HepG2 (cell line): ENCODE results near the gene HNRNPC. TPM values are rescaled to one million over a fixed set of nuclear protein-coding genes. Genes with fewer than 3 reads are reported as not detected.

ENCODE experiments used
- DMAP1 ChIP-seq: IDR thresholded peaks from 2 replicates; pipeline ENCODE4 v1.6.1; 2016
- FOSL2 ChIP-seq: sonication (generic); formaldehyde crosslinking; IDR thresholded peaks from 2 replicates; pipeline ENCODE4 v1.4.0; 2020; ENCODE audit warnings: missing genetic modification reagents
- FOXC1 ChIP-seq: sonication (generic); formaldehyde crosslinking; IDR thresholded peaks from 2 replicates; pipeline ENCODE4 v1.8.0; 2022; ENCODE audit warnings: mild to moderate bottlenecking, missing genetic modification reagents, borderline replicate concordance
- HCFC1 ChIP-seq: fragments of 150-350 bp; IDR thresholded peaks from 2 replicates; pipeline ENCODE4 v1.6.1; 2014; ENCODE audit warnings: low read depth, low read length
- HINFP ChIP-seq: sonication (generic); formaldehyde crosslinking; IDR thresholded peaks from 2 replicates; pipeline ENCODE4 v1.4.0; 2020; ENCODE audit warnings: low read depth, mild to moderate bottlenecking, missing genetic modification reagents
- KDM2A ChIP-seq: sonication (generic); formaldehyde crosslinking; IDR thresholded peaks from 2 replicates; pipeline ENCODE4 v1.4.0; 2020; ENCODE audit warnings: low read depth, missing genetic modification reagents, borderline replicate concordance
- KIAA2018 ChIP-seq: sonication (generic); formaldehyde crosslinking; IDR thresholded peaks from 2 replicates; pipeline ENCODE4 v1.5.0; 2020; ENCODE audit warnings: mild to moderate bottlenecking, missing genetic modification reagents, borderline replicate concordance
- LCORL ChIP-seq, 2 experiments: fragments of 450-650 bp in 1 of 2; sonication (generic) in 1 of 2; formaldehyde crosslinking in 1 of 2; IDR thresholded peaks; 2 replicates each; pipeline versions ENCODE4 v1.5.0 to v1.6.1; 2017 to 2020; ENCODE audit warnings: antibody characterized with exemption in 1 of 2, missing genetic modification reagents in 1 of 2
- LRRFIP1 ChIP-seq: sonication (generic); formaldehyde crosslinking; conservative IDR thresholded peaks from 2 replicates; pipeline ENCODE4 v1.4.0; 2020; ENCODE audit warnings: missing genetic modification reagents
- RXRA ChIP-seq: sonication (generic); formaldehyde crosslinking; IDR thresholded peaks from 2 replicates; pipeline ENCODE4 v1.5.1; 2020; ENCODE audit warnings: missing genetic modification reagents
- ZFX ChIP-seq: sonication (generic); formaldehyde crosslinking; IDR thresholded peaks from 2 replicates; pipeline ENCODE4 v1.4.0; 2020; ENCODE audit warnings: mild to moderate bottlenecking, low read depth, missing genetic modification reagents, moderate library complexity
- ZFY ChIP-seq: sonication (generic); formaldehyde crosslinking; IDR thresholded peaks from 2 replicates; pipeline ENCODE4 v1.4.0; 2020; ENCODE audit warnings: missing genetic modification reagents
- ZNF326 ChIP-seq: sonication (generic); formaldehyde crosslinking; IDR thresholded peaks from 2 replicates; pipeline ENCODE4 v1.4.0; 2020; ENCODE audit warnings: missing genetic modification reagents, borderline replicate concordance
- ZNF431 ChIP-seq: sonication (generic); formaldehyde crosslinking; IDR thresholded peaks from 2 replicates; pipeline ENCODE4 v1.9.0; 2022; ENCODE audit warnings: missing genetic modification reagents, low read depth, mild to moderate bottlenecking, borderline replicate concordance
- ZSCAN21 ChIP-seq: sonication (generic); formaldehyde crosslinking; IDR thresholded peaks from 2 replicates; pipeline ENCODE4 v1.8.0; 2022; ENCODE audit warnings: mild to moderate bottlenecking, missing genetic modification reagents, moderate library complexity, borderline replicate concordance
- polyA plus RNA-seq, 8 experiments: library from polyadenylated mRNA; depleted of rRNA in 3 of 8; stranded (reverse) in 7 of 8; unstranded in 1 of 8; fragments of >200 nt; fragmentation: Illumina TruSeq in 4 of 8; extraction: Trizol in 4 of 8; gene quantifications; 2 replicates each; pipeline versions ENCODE4 v1.2.1 to v1.2.3, GENCODE V29; 2011 to 2016; ENCODE audit warnings: low read depth in 4 of 8, missing spikeins in 1 of 8, mixed read lengths in 1 of 8; ENCODE audit not compliant: insufficient read depth in 1 of 8
- total RNA-seq, 5 experiments: library from RNA; depleted of rRNA; stranded (reverse); fragments of >200 nt; fragmentation: Illumina TruSeq; extraction: Trizol; gene quantifications; 2 replicates each; pipeline ENCODE4 v1.2.3, GENCODE V29; 2016; ENCODE audit warnings: low read depth in 1 of 5

The HNRNPC gene
- total and polyA plus RNA-seq, 2 of the 13 experiments (the other 11 are each of a cell fraction or from before 2014, with no cell fraction given): 628 to 1,099 TPM

GRCh38 chr14:21308479-21309237 lies 39.4 kb upstream of the HNRNPC start (continued):
- TF ChIP-seq HCFC1: peak; percentile 38; the same call in 1 of the 2 replicates
- TF ChIP-seq KDM2A (CRISPR knock-in tag): peak; percentile 36; the same call in 1 of the 2 replicates
- peak; percentile 19; the same call in 1 of the 2 replicates for TF ChIP-seq ZFX (CRISPR knock-in tag)
- peak; percentile 43; the same call in 1 of the 2 replicates for TF ChIP-seq ZFY (CRISPR knock-in tag)
- 0 out of 2 replicates have a peak, but pooled peaks have one; percentile 16 for TF ChIP-seq ZNF431
- no peak for TF ChIP-seq LCORL (IDR thresholded peaks at IDR 0.05)
- peak; percentile 73 for TF ChIP-seq LCORL (CRISPR knock-in tag; IDR thresholded peaks at IDR 0.05)
- TF ChIP-seq FOSL2 (CRISPR knock-in tag): 0 out of 2 replicates have a peak, but pooled peaks have one; percentile 13
- 0 out of 2 replicates have a peak, but pooled peaks have one; percentile 20 for TF ChIP-seq KIAA2018 (CRISPR knock-in tag)
- TF ChIP-seq HINFP (CRISPR knock-in tag): peak; percentile 75; the same call in 1 of the 2 replicates
- peak; percentile 87 for TF ChIP-seq RXRA (CRISPR knock-in tag)
- no peak for TF ChIP-seq ZSCAN21 (CRISPR knock-in tag)
- peak; percentile 75; the same call in 1 of the 2 replicates for TF ChIP-seq FOXC1 (CRISPR knock-in tag)
- 0 out of 2 replicates have a peak, but pooled peaks have one; percentile 24 for TF ChIP-seq ZNF326 (CRISPR knock-in tag)
- TF ChIP-seq LRRFIP1 (CRISPR knock-in tag): no peak
- TF ChIP-seq DMAP1 (CRISPR knock-in tag): peak; percentile 99
